ENCODE data around the gene CXCL5. TPM values are rescaled to one million over a fixed set of nuclear protein-coding genes. Genes with fewer than 3 reads are reported as not detected.
"Not testable (repeated sequence)": the region's sequence is repeated elsewhere in the genome, so short reads cannot be mapped to it uniquely, and the experiment has no call there.

Gene CXCL5
- total and polyA plus RNA-seq, 9 donors: 0.04 to 0.32 (median 0.12) TPM

DNA sequence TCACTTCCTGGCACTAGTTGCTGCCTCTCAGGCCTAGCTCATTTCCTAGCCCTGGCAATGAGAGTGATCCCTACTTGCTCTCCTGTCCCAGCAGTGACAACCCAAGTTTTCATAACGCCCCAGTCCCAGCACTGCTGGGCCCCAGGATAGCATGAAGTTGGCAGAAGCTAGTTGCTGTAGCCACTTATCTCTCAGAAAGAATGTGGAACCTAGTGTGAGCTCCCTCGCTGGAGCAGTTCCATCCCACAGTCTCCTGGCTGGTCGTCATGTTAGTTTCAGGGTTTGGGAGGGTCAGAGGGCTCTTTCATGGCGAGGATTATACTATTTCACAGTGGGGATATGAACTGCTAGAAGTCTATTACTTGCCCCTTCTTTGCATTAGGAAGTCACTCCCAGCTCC lies 21.8 kb downstream of the CXCL5 start:
- H3K9me3 ChIP-seq (replicated peaks; ENCODE audit: control insufficient read depth, low read depth, low read length): peaks cover 3% of the 10 kb centered on the region
- WGBS (ENCODE audit: insufficient coverage): 66% methylated on average over 2 of the region's 4 CpGs
- H3K27ac ChIP-seq (ENCODE audit: low read length): no peak overlapping the region
- no peak overlapping the region for H3K4me3 ChIP-seq (ENCODE audit: low read length)
- H3K4me1 ChIP-seq (ENCODE audit: control insufficient read depth, insufficient read depth, low read length): no peaks in the 10 kb centered on the region
- H3K36me3 ChIP-seq (ENCODE audit: control insufficient read depth, insufficient read depth, low read length): no peaks in the 10 kb centered on the region
- H3K27me3 ChIP-seq (ENCODE audit: control insufficient read depth, insufficient read depth, low read length): no peaks in the 10 kb centered on the region
- no peak for DNase-seq

DNA sequence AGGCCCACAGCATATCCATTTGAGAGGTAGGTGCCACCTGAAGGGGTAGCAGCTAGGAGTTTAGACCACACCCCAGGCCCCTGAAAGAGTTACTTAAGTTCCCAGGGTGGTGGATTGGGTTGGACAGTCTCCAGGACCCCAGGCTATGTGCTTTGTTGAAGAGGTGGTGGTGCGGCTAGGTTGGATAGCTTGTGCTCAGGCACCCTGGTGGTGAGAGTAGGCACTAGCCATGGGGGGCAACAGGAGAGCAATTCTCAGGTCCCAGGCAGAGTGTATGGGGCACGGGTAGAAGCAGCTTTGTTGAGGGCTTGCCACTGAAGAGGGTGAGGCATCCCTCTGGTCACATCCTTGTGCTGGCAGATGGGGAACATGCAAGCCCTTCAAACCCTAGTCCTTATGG lies 22.3 kb downstream of the CXCL5 start:
- WGBS (ENCODE audit: insufficient coverage): 82% methylated on average over 2 of the region's 2 CpGs
- Histone ChIP-seq H3K9me3 (replicated peaks; ENCODE audit: control insufficient read depth, low read depth, low read length) (peaks cover 3% of the 10 kb centered on the region), H3K4me1 (ENCODE audit: control insufficient read depth, insufficient read depth, low read length) (no peaks in the 10 kb centered on the region)

DNA sequence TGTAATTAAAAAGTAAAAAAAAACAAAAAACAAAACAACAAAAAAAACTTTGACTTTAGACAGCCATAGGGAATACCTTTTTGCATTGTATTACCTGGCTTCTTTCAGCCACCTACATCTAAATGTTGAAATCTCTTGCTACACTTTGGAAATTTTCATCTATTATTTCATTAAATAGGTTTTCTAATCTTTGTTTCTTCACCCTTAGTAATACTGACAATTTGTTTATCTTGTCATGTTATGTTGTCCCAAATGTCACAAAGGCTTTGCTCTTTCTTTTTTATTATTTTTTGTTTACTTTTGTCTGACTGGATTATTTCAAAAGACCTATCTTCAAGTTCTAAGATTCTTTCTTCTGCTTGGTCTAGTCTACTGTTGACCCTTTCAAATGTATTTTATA lies 24.1 kb downstream of the CXCL5 start:
- Histone ChIP-seq H3K27ac (ENCODE audit: low read length) (no peak overlapping the region), H3K36me3 (ENCODE audit: control insufficient read depth, insufficient read depth, low read length) (no peaks in the 10 kb centered on the region), H3K9me3 (replicated peaks; ENCODE audit: control insufficient read depth, low read depth, low read length) (peaks cover 8% of the 10 kb centered on the region), H3K4me3 (ENCODE audit: low read length) (no peak overlapping the region), H3K4me1 (ENCODE audit: control insufficient read depth, insufficient read depth, low read length) (no peaks in the 10 kb centered on the region), H3K27me3 (ENCODE audit: control insufficient read depth, insufficient read depth, low read length) (no peaks in the 10 kb centered on the region)
- DNase-seq: no peak

More for the DNA sequence above, 22.3 kb downstream of the CXCL5 start:
- H3K4me3 ChIP-seq (ENCODE audit: low read length): no peak overlapping the region
- DNase-seq: no peak
- H3K36me3 ChIP-seq (ENCODE audit: control insufficient read depth, insufficient read depth, low read length): no peaks in the 10 kb centered on the region
- no peaks in the 10 kb centered on the region for H3K27me3 ChIP-seq (ENCODE audit: control insufficient read depth, insufficient read depth, low read length)
- no peak overlapping the region for H3K27ac ChIP-seq (ENCODE audit: low read length)

DNA sequence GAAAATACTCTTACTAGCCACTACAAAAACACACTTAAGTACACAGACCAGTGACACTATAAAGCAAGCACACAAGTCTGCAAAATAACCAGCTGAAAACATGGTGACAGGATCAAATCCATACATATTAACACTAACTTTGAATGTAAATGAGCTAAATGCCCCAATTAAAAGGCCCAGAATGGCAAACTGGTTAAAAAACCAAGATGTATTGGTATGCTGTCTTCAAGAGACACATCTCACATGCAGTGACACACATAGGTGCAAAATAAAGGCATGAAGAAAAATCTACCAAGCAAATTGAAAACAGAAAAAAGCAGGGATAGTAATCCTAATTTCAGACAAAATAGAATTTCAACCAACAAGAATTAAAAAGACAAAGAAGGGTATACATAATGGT lies 27.5 kb downstream of the CXCL5 start:
- H3K36me3 ChIP-seq (ENCODE audit: control insufficient read depth, insufficient read depth, low read length): no peaks in the 10 kb centered on the region
- no peaks in the 10 kb centered on the region for H3K27me3 ChIP-seq (ENCODE audit: control insufficient read depth, insufficient read depth, low read length)
- no peak for DNase-seq
- H3K4me1 ChIP-seq (ENCODE audit: control insufficient read depth, insufficient read depth, low read length): no peaks in the 10 kb centered on the region
- H3K4me3 ChIP-seq (ENCODE audit: low read length): no peak overlapping the region
- peaks cover 8% of the 10 kb centered on the region for H3K9me3 ChIP-seq (replicated peaks; ENCODE audit: control insufficient read depth, low read depth, low read length)
- no peak overlapping the region for H3K27ac ChIP-seq (ENCODE audit: low read length)

DNA sequence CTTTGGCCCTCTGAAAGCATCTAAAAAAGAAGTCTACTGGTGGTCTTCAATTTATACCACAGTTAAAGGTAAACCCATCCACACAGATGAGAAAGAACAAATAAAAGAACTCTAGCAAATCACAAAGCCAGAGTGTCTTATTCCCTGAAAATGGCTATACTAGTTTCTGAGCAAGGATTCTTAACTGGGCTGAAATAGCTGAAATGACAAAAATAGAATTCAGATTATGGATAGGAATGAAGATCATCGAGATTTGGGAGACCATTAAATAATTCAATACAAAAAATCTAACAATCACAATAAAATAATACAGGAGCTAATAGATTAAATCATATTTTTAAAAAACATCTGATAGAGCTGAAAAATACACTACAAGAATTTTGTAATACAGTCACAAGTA lies 28.5 kb downstream of the CXCL5 start:
- no CpG with 5 or more reads among the region's 1 CpG for WGBS (ENCODE audit: insufficient coverage)
- H3K27me3 ChIP-seq (ENCODE audit: control insufficient read depth, insufficient read depth, low read length): no peaks in the 10 kb centered on the region

DNA sequence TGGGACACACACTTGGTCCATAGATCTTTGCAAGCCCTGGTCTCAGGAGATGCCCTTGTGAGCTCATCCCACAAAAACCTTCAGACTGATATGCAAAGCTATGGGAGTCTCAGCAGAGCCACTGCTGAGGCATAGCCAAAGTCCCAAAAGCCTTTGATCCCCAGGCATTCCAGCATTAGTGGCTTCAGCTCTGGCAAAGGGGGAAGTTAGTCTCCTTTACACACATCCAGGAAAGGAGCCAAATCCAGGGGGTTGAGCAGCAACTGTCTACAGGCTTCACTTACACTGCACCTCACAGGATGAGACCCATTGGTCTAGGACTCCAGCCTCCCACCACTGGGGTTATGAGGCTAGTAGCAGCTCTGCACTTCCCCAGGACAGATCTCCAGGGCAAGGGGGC lies 30.6 kb downstream of the CXCL5 start:
- H3K4me1 ChIP-seq (ENCODE audit: control insufficient read depth, insufficient read depth, low read length): no peaks in the 10 kb centered on the region
- no peak overlapping the region for H3K27ac ChIP-seq (ENCODE audit: low read length)
- peaks cover 5% of the 10 kb centered on the region for H3K9me3 ChIP-seq (replicated peaks; ENCODE audit: control insufficient read depth, low read depth, low read length)

More for the DNA sequence above, 28.5 kb downstream of the CXCL5 start:
- H3K27ac ChIP-seq (ENCODE audit: low read length): no peak overlapping the region
- H3K4me1 ChIP-seq (ENCODE audit: control insufficient read depth, insufficient read depth, low read length): no peaks in the 10 kb centered on the region
- no peak for DNase-seq
- no peaks in the 10 kb centered on the region for H3K36me3 ChIP-seq (ENCODE audit: control insufficient read depth, insufficient read depth, low read length)
- H3K4me3 ChIP-seq (ENCODE audit: low read length): no peak overlapping the region
- peaks cover 8% of the 10 kb centered on the region for H3K9me3 ChIP-seq (replicated peaks; ENCODE audit: control insufficient read depth, low read depth, low read length)

DNA sequence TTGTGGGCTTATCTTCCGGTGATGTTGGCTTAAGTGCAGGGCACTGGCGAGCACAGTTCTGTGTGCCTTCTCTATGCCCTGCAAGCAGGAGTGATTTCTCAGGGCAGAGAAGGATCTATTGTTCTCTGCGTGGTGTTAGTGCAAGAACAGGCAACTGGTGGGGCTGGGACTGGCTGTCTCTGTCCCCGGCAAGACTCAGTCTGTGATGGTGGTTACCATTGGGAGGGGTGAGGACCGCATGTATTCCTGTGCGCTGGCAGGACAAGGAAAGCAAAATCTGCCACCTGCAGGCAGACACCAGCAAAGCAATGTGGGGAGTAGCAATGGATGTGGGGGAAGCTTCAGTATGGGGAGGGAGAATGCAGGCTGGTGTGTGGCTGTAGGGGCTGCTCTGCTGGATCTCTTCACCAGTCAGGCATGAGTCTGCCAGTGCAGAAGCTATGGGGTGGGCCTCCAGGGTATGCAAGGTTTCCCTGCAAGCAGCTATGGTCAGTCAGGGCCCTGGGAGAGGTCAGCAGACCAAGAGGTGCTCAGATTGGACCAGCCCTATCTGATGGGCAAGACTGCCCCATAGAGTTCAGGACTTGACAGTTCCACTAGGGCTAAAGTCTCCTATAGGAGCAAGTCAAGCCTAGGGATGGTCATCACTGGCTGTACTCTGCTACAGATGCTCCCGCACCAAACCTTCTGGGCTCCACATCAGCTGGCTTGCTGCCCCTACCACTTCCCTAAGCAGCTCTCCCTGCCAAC lies 33.4 kb downstream of the CXCL5 start:
- peaks cover 2% of the 10 kb centered on the region for H3K9me3 ChIP-seq (replicated peaks; ENCODE audit: control insufficient read depth, low read depth, low read length)

More for the DNA sequence above, 30.6 kb downstream of the CXCL5 start:
- no peak for DNase-seq
- H3K4me3 ChIP-seq (ENCODE audit: low read length): no peak overlapping the region
- H3K36me3 ChIP-seq (ENCODE audit: control insufficient read depth, insufficient read depth, low read length): no peaks in the 10 kb centered on the region
- no peaks in the 10 kb centered on the region for H3K27me3 ChIP-seq (ENCODE audit: control insufficient read depth, insufficient read depth, low read length)

DNA sequence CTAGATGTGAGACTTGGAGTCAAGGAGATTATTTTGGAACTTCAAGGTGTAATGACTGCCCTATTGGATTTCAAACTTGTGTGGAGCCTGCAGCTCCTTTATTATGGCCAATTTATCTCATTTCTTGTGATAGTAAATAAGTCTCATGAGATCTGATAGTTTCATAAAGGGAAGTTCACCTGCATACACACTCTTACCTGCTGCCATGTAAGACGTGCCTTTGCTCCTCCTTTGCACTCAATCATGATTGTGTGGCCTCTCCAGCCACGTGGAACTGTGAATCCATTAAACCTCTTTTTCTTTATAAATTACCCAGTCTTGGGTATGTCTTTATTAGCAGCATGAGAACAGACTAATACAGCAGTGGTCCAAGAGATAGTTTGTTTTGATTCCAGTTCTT lies 35.8 kb downstream of the CXCL5 start:
- Histone ChIP-seq H3K4me3 (ENCODE audit: low read length) (no peak overlapping the region), H3K36me3 (ENCODE audit: control insufficient read depth, insufficient read depth, low read length) (no peaks in the 10 kb centered on the region), H3K27me3 (ENCODE audit: control insufficient read depth, insufficient read depth, low read length) (no peaks in the 10 kb centered on the region), H3K9me3 (replicated peaks; ENCODE audit: control insufficient read depth, low read depth, low read length) (no peaks in the 10 kb centered on the region), H3K4me1 (ENCODE audit: control insufficient read depth, insufficient read depth, low read length) (no peaks in the 10 kb centered on the region), H3K27ac (ENCODE audit: low read length) (no peak overlapping the region)
- DNase-seq: no peak
- WGBS (ENCODE audit: insufficient coverage): no CpG with 5 or more reads among the region's 2 CpGs

More for the DNA sequence above, 33.4 kb downstream of the CXCL5 start:
- Histone ChIP-seq H3K27me3 (ENCODE audit: control insufficient read depth, insufficient read depth, low read length) (no peaks in the 10 kb centered on the region), H3K27ac (ENCODE audit: low read length) (no peak overlapping the region), H3K4me1 (ENCODE audit: control insufficient read depth, insufficient read depth, low read length) (no peaks in the 10 kb centered on the region), H3K4me3 (ENCODE audit: low read length) (no peak overlapping the region), H3K36me3 (ENCODE audit: control insufficient read depth, insufficient read depth, low read length) (no peaks in the 10 kb centered on the region)
- WGBS (ENCODE audit: insufficient coverage): 41% methylated on average over 6 of the region's 7 CpGs
- no peak for DNase-seq

DNA sequence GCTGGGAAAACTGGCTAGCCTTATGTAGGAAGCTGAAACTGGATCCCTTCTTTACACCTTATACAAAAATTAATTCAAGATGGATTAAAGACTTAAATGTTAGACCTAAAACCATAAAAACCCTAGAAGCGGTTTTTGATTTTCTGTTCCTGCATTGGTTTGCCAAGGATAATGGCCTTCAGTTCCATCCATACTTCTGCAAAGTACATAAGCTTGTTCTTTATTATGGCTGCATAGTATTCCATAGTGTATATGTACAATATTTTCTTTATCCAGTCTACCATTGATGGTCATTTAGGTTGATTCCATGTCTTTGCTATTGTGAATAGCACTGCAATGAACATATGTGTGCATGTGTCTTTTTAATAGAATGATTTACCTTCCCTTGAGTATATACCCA lies 39.4 kb downstream of the CXCL5 start:
- H3K9me3 ChIP-seq (replicated peaks; ENCODE audit: control insufficient read depth, low read depth, low read length); H3K36me3 ChIP-seq (ENCODE audit: control insufficient read depth, insufficient read depth, low read length); DNase-seq; H3K27ac ChIP-seq (ENCODE audit: low read length); H3K27me3 ChIP-seq (ENCODE audit: control insufficient read depth, insufficient read depth, low read length); H3K4me1 ChIP-seq (ENCODE audit: control insufficient read depth, insufficient read depth, low read length); H3K4me3 ChIP-seq (ENCODE audit: low read length): not testable (repeated sequence)
- no CpG with 5 or more reads among the region's 1 CpG for WGBS (ENCODE audit: insufficient coverage)

DNA sequence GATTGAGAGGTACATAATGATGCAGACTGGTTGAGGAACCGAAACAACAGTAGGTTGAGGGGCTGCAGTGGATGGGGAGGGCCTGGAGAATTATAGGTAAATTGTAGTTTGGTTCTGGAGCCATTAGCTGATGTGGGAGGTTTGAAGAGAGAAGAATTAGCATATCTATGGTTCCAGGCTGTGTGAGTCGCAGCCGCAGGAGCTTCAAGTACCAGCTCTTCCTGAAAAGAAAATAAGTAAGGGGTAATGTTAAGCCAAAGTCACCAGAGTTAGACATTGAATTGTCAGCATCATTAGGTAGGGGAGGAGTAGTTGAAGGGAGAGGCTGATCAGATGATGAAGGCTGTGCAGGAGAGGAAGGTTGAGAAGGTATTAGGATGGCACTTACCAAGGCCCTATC lies 46.1 kb downstream of the CXCL5 start:
- Histone ChIP-seq H3K4me3 (ENCODE audit: low read length) (no peak overlapping the region), H3K27me3 (ENCODE audit: control insufficient read depth, insufficient read depth, low read length) (no peaks in the 10 kb centered on the region), H3K9me3 (replicated peaks; ENCODE audit: control insufficient read depth, low read depth, low read length) (no peaks in the 10 kb centered on the region), H3K36me3 (ENCODE audit: control insufficient read depth, insufficient read depth, low read length) (no peaks in the 10 kb centered on the region), H3K4me1 (ENCODE audit: control insufficient read depth, insufficient read depth, low read length) (no peaks in the 10 kb centered on the region), H3K27ac (ENCODE audit: low read length) (no peak overlapping the region)
- 87% methylated on average over 3 of the region's 3 CpGs for WGBS (ENCODE audit: insufficient coverage)
- DNase-seq: no peak

DNA sequence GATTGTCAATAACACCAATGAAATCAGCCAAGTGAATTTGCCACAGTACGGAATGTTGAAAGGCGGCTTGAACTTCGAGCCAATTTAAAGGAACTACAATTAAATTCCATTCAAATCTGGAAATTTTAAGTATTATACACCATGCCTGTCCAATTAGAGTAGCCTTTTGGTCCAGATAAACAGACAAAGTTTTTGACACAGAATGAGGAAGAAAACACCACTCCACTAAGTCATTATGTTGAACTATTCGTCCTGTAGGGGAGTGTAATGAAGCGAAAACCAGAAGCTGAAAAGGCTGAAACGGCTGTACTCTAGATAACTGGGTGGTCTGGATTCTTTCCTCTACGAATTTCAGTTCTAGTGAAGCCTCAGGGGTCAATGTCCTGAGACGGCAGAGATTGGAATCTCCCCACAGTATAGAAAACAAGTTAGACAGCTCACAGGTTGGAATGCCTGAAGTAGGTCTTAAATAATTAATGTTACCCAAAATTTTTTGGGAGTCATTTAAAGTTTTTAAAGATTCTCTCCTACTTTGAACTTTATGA lies 48.0 kb downstream of the CXCL5 start:
- not testable (repeated sequence) for H3K9me3 ChIP-seq (replicated peaks; ENCODE audit: control insufficient read depth, low read depth, low read length); H3K27me3 ChIP-seq (ENCODE audit: control insufficient read depth, insufficient read depth, low read length); H3K36me3 ChIP-seq (ENCODE audit: control insufficient read depth, insufficient read depth, low read length); H3K4me1 ChIP-seq (ENCODE audit: control insufficient read depth, insufficient read depth, low read length); H3K4me3 ChIP-seq (ENCODE audit: low read length); H3K27ac ChIP-seq (ENCODE audit: low read length); DNase-seq
- WGBS (ENCODE audit: insufficient coverage): 100% methylated on average over 3 of the region's 8 CpGs

All from muscle of leg (tissue), 11 donors.